ENCODE data around the gene AFAP1.

DNA sequence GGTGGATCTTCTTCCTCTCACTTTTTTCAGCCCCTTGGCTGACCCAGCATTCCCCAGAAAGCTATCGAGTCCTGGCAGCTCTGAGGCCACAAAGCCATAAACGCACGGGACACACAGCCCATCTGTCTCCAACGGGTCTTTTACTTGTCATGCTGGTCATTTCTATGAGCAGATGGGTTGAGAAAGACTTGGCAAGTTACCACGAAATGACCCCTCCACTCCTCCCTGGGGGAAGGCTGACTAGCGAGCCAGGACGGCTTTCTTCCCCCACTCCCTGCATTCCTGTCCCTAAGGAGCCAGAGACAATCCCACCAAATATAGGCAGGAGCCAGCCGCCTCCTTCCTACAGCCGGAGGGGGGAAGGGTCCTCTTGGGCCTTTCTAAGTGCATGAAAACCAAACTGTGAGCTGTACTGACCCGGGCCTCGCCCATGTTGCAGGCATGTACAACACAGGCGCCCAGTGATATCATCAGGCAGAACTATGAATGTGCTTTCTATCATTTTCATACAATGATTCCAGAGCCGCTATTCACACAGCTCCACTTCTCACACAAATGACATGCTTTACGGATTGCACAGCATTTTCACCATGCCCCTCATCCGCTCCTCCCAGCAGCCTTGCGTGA is 28.6 kb downstream of the AFAP1 start:
- TF ChIP-seq, protein P1, sequence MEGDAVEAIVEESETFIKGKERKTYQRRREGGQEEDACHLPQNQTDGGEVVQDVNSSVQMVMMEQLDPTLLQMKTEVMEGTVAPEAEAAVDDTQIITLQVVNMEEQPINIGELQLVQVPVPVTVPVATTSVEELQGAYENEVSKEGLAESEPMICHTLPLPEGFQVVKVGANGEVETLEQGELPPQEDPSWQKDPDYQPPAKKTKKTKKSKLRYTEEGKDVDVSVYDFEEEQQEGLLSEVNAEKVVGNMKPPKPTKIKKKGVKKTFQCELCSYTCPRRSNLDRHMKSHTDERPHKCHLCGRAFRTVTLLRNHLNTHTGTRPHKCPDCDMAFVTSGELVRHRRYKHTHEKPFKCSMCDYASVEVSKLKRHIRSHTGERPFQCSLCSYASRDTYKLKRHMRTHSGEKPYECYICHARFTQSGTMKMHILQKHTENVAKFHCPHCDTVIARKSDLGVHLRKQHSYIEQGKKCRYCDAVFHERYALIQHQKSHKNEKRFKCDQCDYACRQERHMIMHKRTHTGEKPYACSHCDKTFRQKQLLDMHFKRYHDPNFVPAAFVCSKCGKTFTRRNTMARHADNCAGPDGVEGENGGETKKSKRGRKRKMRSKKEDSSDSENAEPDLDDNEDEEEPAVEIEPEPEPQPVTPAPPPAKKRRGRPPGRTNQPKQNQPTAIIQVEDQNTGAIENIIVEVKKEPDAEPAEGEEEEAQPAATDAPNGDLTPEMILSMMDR (conservative IDR thresholded peaks at IDR 0.05; ENCODE audit: low read depth, low read length): no peak
- TF ChIP-seq RAD21 (IDR thresholded peaks at IDR 0.05; ENCODE audit: low read length): no peak; the same call in 1 of the 2 replicates

All from IMR-90 (cell line).